BJ (cell line): ENCODE data around the gene SLC10A3. TPM values are rescaled to one million over a fixed set of nuclear protein-coding genes. Genes with fewer than 3 reads are reported as not detected.
A peak's percentile ranks its signal among the peaks of the same experiment; 100 is the strongest.

Experiments used
- CTCF ChIA-PET: fragments of 350-600 bp; formaldehyde crosslinking; extraction: SDS; loops from one replicate; lab custom pipeline; 2021; ENCODE audit warnings: antibody characterized with exemption, inconsistent platforms; lab: Yijun Ruan, JAX
- POLR2A ChIA-PET: fragments of 300-600 bp; sonication (Branson Sonifier 250); formaldehyde crosslinking; extraction: SDS; loops from one replicate; lab custom pipeline; 2021; ENCODE audit warnings: antibody characterized with exemption; lab: Charles Lee
- DNase-seq: peaks from one replicate; pipeline ENCODE4 v3.0.0-alpha.2; 2011; ENCODE audit warnings: low read depth
- H3K27me3 ChIP-seq: 2 replicates; pipeline ENCODE4 v1.6.0; 2011; ENCODE audit warnings: low read length; ENCODE audit not compliant: control insufficient read depth, insufficient read depth
- H3K36me3 ChIP-seq: 2 replicates; pipeline ENCODE4 v1.5.1; 2011; ENCODE audit warnings: low read length; ENCODE audit not compliant: control insufficient read depth, insufficient read depth
- H3K4me3 ChIP-seq: 2 replicates; pipeline ENCODE4 v1.5.1; 2011; ENCODE audit warnings: low read depth, mild to moderate bottlenecking, control low read depth, low read length
- CTCF ChIP-seq: IDR thresholded peaks from 2 replicates; pipeline ENCODE4 v1.5.1; 2011; ENCODE audit warnings: low read depth, mild to moderate bottlenecking, control low read depth, inconsistent platforms, low read length, moderate library complexity; ENCODE audit not compliant: insufficient read depth
- polyA plus RNA-seq: library from polyadenylated mRNA; depleted of rRNA; stranded (reverse); fragments of >200 nt; gene quantifications from 2 replicates; pipeline ENCODE4 v1.2.3, GENCODE V29; 2011

SLC10A3 gene
- polyA plus RNA-seq, 1 experiment = 45.6 TPM

GRCh38 chrX:154478728-154479622 lies 11.5 kb downstream of the SLC10A3 start, which contains the start of gene LAGE3:
LAGE3 (minus strand) TSS chrX:154479281; CDS start chrX:154478915, 366 bp downstream.
- POLR2A ChIA-PET = no interaction called here
- TF ChIP-seq CTCF = no peak
- Histone ChIP-seq H3K4me3 (peak within 1 kb of the TSS; percentile 43), H3K36me3 (peaks cover 2% of the 10 kb centered on the region; the same call in 1 of the 2 replicates), H3K27me3 (no peaks in the 10 kb centered on the region)
- DNase-seq = peak; percentile 53
- CTCF ChIA-PET = no interaction called here

GRCh38 chrX:154477891-154478477 lies 12.4 kb downstream of the SLC10A3 start:
- CTCF ChIA-PET = no interaction called here
- peaks cover 2% of the 10 kb centered on the region; the same call in 1 of the 2 replicates for H3K36me3 ChIP-seq
- no peak for TF ChIP-seq CTCF
- POLR2A ChIA-PET = no interaction called here
- H3K27me3 ChIP-seq = no peaks in the 10 kb centered on the region
- DNase-seq = no peak
- peak overlapping the region; percentile 43 for H3K4me3 ChIP-seq

- POLR2A ChIA-PET = no interaction called here
- no peak for TF ChIP-seq CTCF
- no peak for DNase-seq
- H3K27me3 ChIP-seq = no peaks in the 10 kb centered on the region
- no peak overlapping the region for H3K4me3 ChIP-seq
- CTCF ChIA-PET = interaction anchor here (0.9 kb wide), 1 partner anchor 103 kb away, joined by 3 read pairs; no protein-coding TSS in a partner anchor
- H3K36me3 ChIP-seq = peaks cover 2% of the 10 kb centered on the region
Measured at GRCh38 chrX:154476821-154477220, 13.6 kb downstream of the SLC10A3 start.

GRCh38 chrX:154473683-154474082 lies 16.7 kb downstream of the SLC10A3 start:
- Histone ChIP-seq H3K36me3 (peaks cover 17% of the 10 kb centered on the region), H3K27me3 (no peaks in the 10 kb centered on the region), H3K4me3 (no peak overlapping the region)
- DNase-seq = no peak
- no peak for TF ChIP-seq CTCF
- CTCF ChIA-PET = interaction anchor here (1.0 kb wide), 1 partner anchor 75 kb away, joined by 3 read pairs; no protein-coding TSS in a partner anchor
- POLR2A ChIA-PET = interaction anchor here (0.6 kb wide), 1 partner anchor 17 kb away, joined by 3 read pairs; no protein-coding TSS in a partner anchor
